GM23338 (cell line): Measurements from ENCODE around the gene IL1RAPL2. TPM values are rescaled to one million over a fixed set of nuclear protein-coding genes. Genes with fewer than 3 reads are reported as not detected.

ENCODE experiments used
- ATAC-seq: fragments of 200-7000 bp; cut with Tn5 transposase; 3 replicates; pipeline ENCODE4 v1.9.1; 2020
- DNase-seq: peaks from one replicate; pipeline ENCODE4 v3.0.0-alpha.2; 2015; ENCODE audit warnings: low spot score
- H2AFZ ChIP-seq: fragments of 200-600 bp; sonication (generic); 2 replicates; pipeline ENCODE4 v1.8.0; 2016; ENCODE audit warnings: antibody characterized with exemption, mild to moderate bottlenecking, moderate library complexity
- H3F3A ChIP-seq: fragments of 200-600 bp; sonication (generic); replicated peaks from 2 replicates; pipeline ENCODE4 v1.8.0; 2017; ENCODE audit warnings: antibody characterized with exemption, mixed run types, low read depth
- H3K27ac ChIP-seq: fragments of 200-600 bp; sonication (generic); 2 replicates; pipeline ENCODE4 v1.6.1; 2016; ENCODE audit warnings: low read depth
- H3K27me3 ChIP-seq: fragments of 200-600 bp; sonication (generic); 2 replicates; pipeline ENCODE4 v1.8.0; 2016; ENCODE audit warnings: mild to moderate bottlenecking, mixed run types, moderate library complexity; ENCODE audit not compliant: insufficient read depth
- H3K36me3 ChIP-seq: fragments of 200-600 bp; sonication (generic); 2 replicates; pipeline ENCODE4 v1.8.0; 2016; ENCODE audit warnings: mild to moderate bottlenecking; ENCODE audit not compliant: insufficient read depth
- H3K4me1 ChIP-seq: fragments of 200-600 bp; sonication (generic); 2 replicates; pipeline ENCODE4 v1.8.0; 2016; ENCODE audit warnings: mild to moderate bottlenecking, moderate library complexity; ENCODE audit not compliant: insufficient read depth
- H3K4me2 ChIP-seq: fragments of 200-600 bp; sonication (generic); 2 replicates; pipeline ENCODE4 v1.7.1; 2017; ENCODE audit warnings: mixed run types
- H3K4me3 ChIP-seq: fragments of 200-600 bp; sonication (generic); 2 replicates; pipeline ENCODE4 v1.6.1; 2016; ENCODE audit warnings: mixed run types
- H3K79me2 ChIP-seq: fragments of 200-600 bp; sonication (generic); replicated peaks from 2 replicates; pipeline ENCODE4 v1.8.0; 2017; ENCODE audit warnings: mild to moderate bottlenecking; ENCODE audit not compliant: insufficient read depth
- H3K9me2 ChIP-seq: fragments of 200-600 bp; sonication (generic); 2 replicates; pipeline ENCODE4 v1.8.0; 2017; ENCODE audit not compliant: insufficient read depth
- H4K20me1 ChIP-seq: fragments of 200-600 bp; sonication (generic); replicated peaks from 2 replicates; pipeline ENCODE4 v1.8.0; 2017; ENCODE audit warnings: mild to moderate bottlenecking; ENCODE audit not compliant: insufficient read depth
- H3K27ac Mint-ChIP-seq: 2 replicates; pipeline ENCODE4 v1.8.0; 2020; ENCODE audit warnings: inconsistent platforms, mild to moderate bottlenecking, moderate library complexity, mixed read lengths
- H3K27me3 Mint-ChIP-seq: 3 replicates; pipeline ENCODE4 v1.8.0; 2022; ENCODE audit warnings: low read depth, mild to moderate bottlenecking, moderate library complexity, mixed read lengths, inconsistent platforms; ENCODE audit not compliant: insufficient read depth, poor library complexity
- H3K36me3 Mint-ChIP-seq: 3 replicates; pipeline ENCODE4 v1.8.0; 2021; ENCODE audit warnings: low read depth, mild to moderate bottlenecking, inconsistent platforms, moderate library complexity, mixed read lengths
- H3K4me1 Mint-ChIP-seq: 3 replicates; pipeline ENCODE4 v1.8.0; 2020; ENCODE audit warnings: mild to moderate bottlenecking, inconsistent platforms, mixed read lengths
- H3K4me3 Mint-ChIP-seq: 3 replicates; pipeline ENCODE4 v1.8.0; 2021; ENCODE audit warnings: moderate library complexity, mild to moderate bottlenecking, inconsistent platforms, mixed read lengths
- H3K9me3 Mint-ChIP-seq: 3 replicates; pipeline ENCODE4 v1.8.0; 2020; ENCODE audit warnings: moderate library complexity, mild to moderate bottlenecking, inconsistent platforms, mixed read lengths
- CREB1 ChIP-seq: fragments of 250-450 bp; sonication (Bioruptor Pico); IDR thresholded peaks from 2 replicates; pipeline ENCODE4 v1.5.0; 2020; ENCODE audit warnings: low read depth, mild to moderate bottlenecking, moderate library complexity
- EZH2 ChIP-seq: fragments of 200-600 bp; sonication (generic); IDR thresholded peaks from one replicate; pipeline ENCODE4 v1.8.0; 2017; ENCODE audit warnings: antibody characterized with exemption, mild to moderate bottlenecking, low read depth; ENCODE audit not compliant: unreplicated experiment
- JUNB ChIP-seq: IDR thresholded peaks from one replicate; pipeline ENCODE4 v1.6.1; 2016; ENCODE audit warnings: antibody characterized with exemption; ENCODE audit not compliant: unreplicated experiment
- ZNF114 ChIP-seq: fragments of 250-450 bp; sonication (Bioruptor Pico); IDR thresholded peaks from 2 replicates; pipeline ENCODE4 v1.5.0; 2020; ENCODE audit warnings: mild to moderate bottlenecking, moderate library complexity
- ZNF331 ChIP-seq: fragments of 250-450 bp; sonication (Bioruptor Pico); IDR thresholded peaks from 2 replicates; pipeline ENCODE4 v1.5.0; 2020; ENCODE audit warnings: low read depth, mild to moderate bottlenecking, moderate library complexity
- polyA plus RNA-seq: library from polyadenylated mRNA; unstranded; fragments of >200 nt; fragmentation: Nextera tagmentation; extraction: Ambion mirVana; gene quantifications from 2 replicates; pipeline ENCODE4 v1.2.1, GENCODE V29; 2016
- total RNA-seq: library from RNA; depleted of rRNA; stranded (reverse); fragments of >200 nt; shearing (Covaris generic); gene quantifications from 2 replicates; pipeline ENCODE4 v1.2.3, GENCODE V29; 2014
- TF ChIP-seq, protein P1 (sequence below): IDR thresholded peaks from 2 replicates; pipeline ENCODE4 v1.6.1; 2016; ENCODE audit warnings: antibody characterized with exemption
- TF ChIP-seq, protein P2 (sequence below), 2 experiments: fragments of 200-600 bp in 1 of 2; sonication (generic) in 1 of 2; conservative IDR thresholded peaks; 2 replicates each; pipeline versions ENCODE4 v1.5.1 to v1.6.1; 2016 to 2017; ENCODE audit warnings: antibody characterized with exemption in 2 of 2, low read depth in 2 of 2, mild to moderate bottlenecking in 2 of 2, moderate library complexity in 1 of 2

Gene IL1RAPL2
- total and polyA plus RNA-seq, 2 experiments from 2014 or later = 0.80 to 0.94 TPM

DNA sequence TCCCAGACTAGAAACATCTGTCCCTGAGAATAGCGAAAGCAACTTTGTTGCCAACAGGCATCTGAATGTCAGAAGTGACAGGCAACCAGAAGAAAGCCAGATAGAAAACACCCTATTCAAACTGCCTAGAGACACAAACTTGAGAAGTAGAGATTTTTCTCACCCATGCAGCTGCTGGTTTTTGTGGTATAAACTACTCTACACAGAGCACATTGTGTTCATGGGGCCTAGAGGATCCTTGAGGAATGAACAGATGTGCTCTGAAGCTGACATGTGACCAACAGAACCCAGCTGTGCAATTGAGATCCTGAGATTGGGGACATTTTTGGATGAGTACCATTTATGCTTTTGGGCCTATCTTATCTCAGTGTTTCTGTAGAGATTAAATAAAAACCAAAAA, 1192.8 kb downstream of the IL1RAPL2 start:
- no peaks in the 10 kb centered on the region for H3K27me3 Mint-ChIP-seq
- no peak for DNase-seq
- Histone ChIP-seq H3K27ac (no peak overlapping the region), H3K27me3 (no peaks in the 10 kb centered on the region), H3K4me2 (no peak overlapping the region), H3K9me2 (no peaks in the 10 kb centered on the region), H3K4me3 (no peak overlapping the region), H2AFZ (no peak overlapping the region), H3F3A (no peaks in the 10 kb centered on the region), H3K4me1 (no peaks in the 10 kb centered on the region), H3K36me3 (no peaks in the 10 kb centered on the region), H3K79me2 (no peaks in the 10 kb centered on the region), H4K20me1 (no peaks in the 10 kb centered on the region)
- H3K27ac Mint-ChIP-seq = no peak overlapping the region
- TF ChIP-seq, protein P1, sequence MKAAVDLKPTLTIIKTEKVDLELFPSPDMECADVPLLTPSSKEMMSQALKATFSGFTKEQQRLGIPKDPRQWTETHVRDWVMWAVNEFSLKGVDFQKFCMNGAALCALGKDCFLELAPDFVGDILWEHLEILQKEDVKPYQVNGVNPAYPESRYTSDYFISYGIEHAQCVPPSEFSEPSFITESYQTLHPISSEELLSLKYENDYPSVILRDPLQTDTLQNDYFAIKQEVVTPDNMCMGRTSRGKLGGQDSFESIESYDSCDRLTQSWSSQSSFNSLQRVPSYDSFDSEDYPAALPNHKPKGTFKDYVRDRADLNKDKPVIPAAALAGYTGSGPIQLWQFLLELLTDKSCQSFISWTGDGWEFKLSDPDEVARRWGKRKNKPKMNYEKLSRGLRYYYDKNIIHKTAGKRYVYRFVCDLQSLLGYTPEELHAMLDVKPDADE = no peak
- TF ChIP-seq CREB1 (CRISPR knock-in tag) = no peak
- no peak for TF ChIP-seq JUNB
- TF ChIP-seq ZNF114 (CRISPR knock-in tag) = no peak
- TF ChIP-seq EZH2 = no peak
- TF ChIP-seq, protein P2, sequence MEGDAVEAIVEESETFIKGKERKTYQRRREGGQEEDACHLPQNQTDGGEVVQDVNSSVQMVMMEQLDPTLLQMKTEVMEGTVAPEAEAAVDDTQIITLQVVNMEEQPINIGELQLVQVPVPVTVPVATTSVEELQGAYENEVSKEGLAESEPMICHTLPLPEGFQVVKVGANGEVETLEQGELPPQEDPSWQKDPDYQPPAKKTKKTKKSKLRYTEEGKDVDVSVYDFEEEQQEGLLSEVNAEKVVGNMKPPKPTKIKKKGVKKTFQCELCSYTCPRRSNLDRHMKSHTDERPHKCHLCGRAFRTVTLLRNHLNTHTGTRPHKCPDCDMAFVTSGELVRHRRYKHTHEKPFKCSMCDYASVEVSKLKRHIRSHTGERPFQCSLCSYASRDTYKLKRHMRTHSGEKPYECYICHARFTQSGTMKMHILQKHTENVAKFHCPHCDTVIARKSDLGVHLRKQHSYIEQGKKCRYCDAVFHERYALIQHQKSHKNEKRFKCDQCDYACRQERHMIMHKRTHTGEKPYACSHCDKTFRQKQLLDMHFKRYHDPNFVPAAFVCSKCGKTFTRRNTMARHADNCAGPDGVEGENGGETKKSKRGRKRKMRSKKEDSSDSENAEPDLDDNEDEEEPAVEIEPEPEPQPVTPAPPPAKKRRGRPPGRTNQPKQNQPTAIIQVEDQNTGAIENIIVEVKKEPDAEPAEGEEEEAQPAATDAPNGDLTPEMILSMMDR (conservative IDR thresholded peaks at IDR 0.05; ENCODE audit: low read depth in 2 of 2) = no peak
- no peaks in the 10 kb centered on the region for H3K9me3 Mint-ChIP-seq
- ATAC-seq = no peak
- no peak overlapping the region for H3K4me3 Mint-ChIP-seq
- no peaks in the 10 kb centered on the region; the same call in 2 of the 3 replicates for H3K36me3 Mint-ChIP-seq
- H3K4me1 Mint-ChIP-seq = no peaks in the 10 kb centered on the region

DNA sequence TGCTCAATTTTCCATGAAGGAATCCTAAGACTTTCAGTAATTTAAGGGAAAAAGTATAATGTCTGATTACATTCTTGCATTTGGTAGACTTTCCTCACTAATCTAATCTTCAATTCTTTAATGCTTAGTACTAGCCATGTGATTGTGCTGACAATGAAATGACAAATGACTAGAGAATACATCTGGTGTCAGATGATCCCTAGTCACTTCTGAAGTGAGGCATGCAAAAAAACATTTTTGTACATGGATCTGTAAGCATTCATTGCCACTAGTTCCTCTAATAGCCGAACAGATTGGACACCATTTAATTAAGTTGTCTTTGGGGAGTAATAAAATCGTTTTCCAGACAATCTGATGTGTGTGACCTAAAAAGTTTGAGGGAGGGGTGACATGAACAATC, 1193.6 kb downstream of the IL1RAPL2 start:
- Mint-ChIP-seq H3K4me3 (no peak overlapping the region), H3K27me3 (no peaks in the 10 kb centered on the region), H3K36me3 (no peaks in the 10 kb centered on the region; the same call in 2 of the 3 replicates), H3K27ac (no peak overlapping the region), H3K9me3 (no peaks in the 10 kb centered on the region), H3K4me1 (no peaks in the 10 kb centered on the region)
- Histone ChIP-seq H3K4me3 (no peak overlapping the region), H3K27ac (no peak overlapping the region), H3K4me1 (no peaks in the 10 kb centered on the region), H3K36me3 (no peaks in the 10 kb centered on the region), H3K27me3 (no peaks in the 10 kb centered on the region), H2AFZ (no peak overlapping the region), H3K4me2 (no peak overlapping the region), H3K79me2 (no peaks in the 10 kb centered on the region), H4K20me1 (no peaks in the 10 kb centered on the region), H3F3A (no peaks in the 10 kb centered on the region), H3K9me2 (no peaks in the 10 kb centered on the region)
- TF ChIP-seq ZNF114 (CRISPR knock-in tag) = no peak
- TF ChIP-seq CREB1 (CRISPR knock-in tag) = no peak
- ATAC-seq (no peak), DNase-seq (no peak)

DNA sequence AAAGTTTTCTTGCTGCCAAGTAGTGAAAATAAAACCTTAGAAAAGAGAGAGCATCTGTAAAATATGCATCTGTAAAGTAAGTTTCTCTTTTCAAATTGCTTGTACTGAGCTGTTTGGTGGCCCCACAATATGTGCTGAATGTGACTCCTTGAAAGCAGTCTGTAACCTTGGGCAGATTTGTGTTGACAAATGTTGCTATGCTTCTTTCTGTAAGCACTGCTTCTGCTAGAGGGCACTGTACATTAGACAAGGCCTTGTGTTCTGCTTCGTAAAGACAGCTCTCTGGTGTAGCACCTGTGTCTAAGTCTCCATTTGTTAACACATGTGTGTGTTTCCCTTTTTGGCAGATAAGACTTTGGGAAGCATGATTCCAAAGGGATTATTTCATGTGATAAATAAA, 1199.7 kb downstream of the IL1RAPL2 start:
- Histone ChIP-seq H3K27ac (no peak overlapping the region), H3K4me2 (no peak overlapping the region), H3K4me1 (no peaks in the 10 kb centered on the region), H3K79me2 (no peaks in the 10 kb centered on the region), H3F3A (no peaks in the 10 kb centered on the region), H4K20me1 (no peaks in the 10 kb centered on the region), H3K4me3 (no peak overlapping the region), H2AFZ (no peak overlapping the region), H3K27me3 (no peaks in the 10 kb centered on the region), H3K36me3 (no peaks in the 10 kb centered on the region), H3K9me2 (no peaks in the 10 kb centered on the region)
- H3K36me3 Mint-ChIP-seq = no peaks in the 10 kb centered on the region; the same call in 2 of the 3 replicates
- TF ChIP-seq, protein P2 (conservative IDR thresholded peaks at IDR 0.05; ENCODE audit: low read depth in 2 of 2) = peak in 1 of 2 experiments; percentile 25; a peak in 1 of 4 replicates
- no peak for TF ChIP-seq ZNF331 (CRISPR knock-in tag)
- no peak overlapping the region for H3K27ac Mint-ChIP-seq
- ATAC-seq (no peak), DNase-seq (peak; percentile 1)
- H3K9me3 Mint-ChIP-seq = no peaks in the 10 kb centered on the region
- no peak overlapping the region for H3K4me3 Mint-ChIP-seq
- peaks cover 2% of the 10 kb centered on the region for H3K27me3 Mint-ChIP-seq
- peaks cover 4% of the 10 kb centered on the region; the same call in 1 of the 3 replicates for H3K4me1 Mint-ChIP-seq
